ENCODE results near the gene RGS17.
"Not testable (repeated sequence)": the region's sequence is repeated elsewhere in the genome, so short reads cannot be mapped to it uniquely, and the experiment has no call there.

Gene RGS17

DNA sequence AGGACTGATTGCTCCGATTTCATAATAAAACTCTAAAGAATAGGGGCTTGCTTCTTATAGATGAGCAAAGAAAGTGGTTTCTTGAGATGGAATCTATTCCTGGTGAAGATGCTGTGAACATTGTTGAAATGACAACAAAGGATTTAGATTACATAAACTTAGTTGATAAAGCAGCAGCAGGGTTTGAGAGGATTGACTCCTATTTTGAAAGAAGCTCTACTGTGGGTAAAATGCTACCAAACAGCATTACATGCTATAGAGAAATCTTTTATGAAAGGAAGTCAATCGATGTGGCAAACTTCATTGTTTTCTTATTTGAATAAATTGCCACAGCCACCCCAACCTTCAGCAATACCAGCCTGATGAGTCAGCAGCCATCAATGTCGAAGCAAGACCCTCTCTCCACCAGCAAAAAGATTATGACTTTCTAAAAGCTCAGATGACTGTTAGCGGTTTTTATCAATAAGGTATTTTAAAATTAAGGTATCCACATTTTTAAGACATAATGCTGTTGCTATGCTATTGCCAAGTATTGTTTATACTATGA lies 115.9 kb downstream of the RGS17 start:
- no peak for DNase-seq (ENCODE audit: extremely low read depth, low read depth)
- no peak overlapping the region for H3K4me3 ChIP-seq (replicated peaks; ENCODE audit: low read depth, low read length)
- TF ChIP-seq CTCF (IDR thresholded peaks at IDR 0.05; ENCODE audit: low read depth, low read length, missing control alignments), result no peak

GRCh38 chr6:153013438-153013837 lies 117.6 kb downstream of the RGS17 start:
- DNase-seq (ENCODE audit: extremely low read depth, low read depth), result no peak
- TF ChIP-seq CTCF (IDR thresholded peaks at IDR 0.05; ENCODE audit: low read depth, low read length, missing control alignments), result no peak
- H3K4me3 ChIP-seq (replicated peaks; ENCODE audit: low read depth, low read length), result no peak overlapping the region

GRCh38 chr6:153012856-153013255 lies 118.2 kb downstream of the RGS17 start:
- H3K4me3 ChIP-seq (replicated peaks; ENCODE audit: low read depth, low read length), result no peak overlapping the region
- no peak for TF ChIP-seq CTCF (IDR thresholded peaks at IDR 0.05; ENCODE audit: low read depth, low read length, missing control alignments)
- no peak for DNase-seq (ENCODE audit: extremely low read depth, low read depth)

DNA sequence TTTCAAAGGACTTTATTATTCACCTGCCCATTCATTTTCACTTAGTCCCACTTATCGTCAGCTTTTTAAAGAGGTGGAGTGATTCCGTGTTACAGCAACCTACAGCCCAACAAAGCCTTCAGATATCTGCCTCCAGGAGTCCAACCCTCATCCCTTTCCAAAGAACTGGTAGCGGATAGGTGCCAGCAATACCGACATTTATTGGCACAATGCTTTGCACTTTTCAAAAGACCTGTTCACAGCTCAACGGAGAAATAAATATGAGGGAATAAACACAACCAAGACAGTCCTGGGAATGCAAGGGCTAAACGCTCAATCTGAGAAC lies 127.8 kb downstream of the RGS17 start:
- DNase-seq (ENCODE audit: extremely low read depth, low read depth), result no peak
- no peak for TF ChIP-seq CTCF (IDR thresholded peaks at IDR 0.05; ENCODE audit: low read depth, low read length, missing control alignments)

DNA sequence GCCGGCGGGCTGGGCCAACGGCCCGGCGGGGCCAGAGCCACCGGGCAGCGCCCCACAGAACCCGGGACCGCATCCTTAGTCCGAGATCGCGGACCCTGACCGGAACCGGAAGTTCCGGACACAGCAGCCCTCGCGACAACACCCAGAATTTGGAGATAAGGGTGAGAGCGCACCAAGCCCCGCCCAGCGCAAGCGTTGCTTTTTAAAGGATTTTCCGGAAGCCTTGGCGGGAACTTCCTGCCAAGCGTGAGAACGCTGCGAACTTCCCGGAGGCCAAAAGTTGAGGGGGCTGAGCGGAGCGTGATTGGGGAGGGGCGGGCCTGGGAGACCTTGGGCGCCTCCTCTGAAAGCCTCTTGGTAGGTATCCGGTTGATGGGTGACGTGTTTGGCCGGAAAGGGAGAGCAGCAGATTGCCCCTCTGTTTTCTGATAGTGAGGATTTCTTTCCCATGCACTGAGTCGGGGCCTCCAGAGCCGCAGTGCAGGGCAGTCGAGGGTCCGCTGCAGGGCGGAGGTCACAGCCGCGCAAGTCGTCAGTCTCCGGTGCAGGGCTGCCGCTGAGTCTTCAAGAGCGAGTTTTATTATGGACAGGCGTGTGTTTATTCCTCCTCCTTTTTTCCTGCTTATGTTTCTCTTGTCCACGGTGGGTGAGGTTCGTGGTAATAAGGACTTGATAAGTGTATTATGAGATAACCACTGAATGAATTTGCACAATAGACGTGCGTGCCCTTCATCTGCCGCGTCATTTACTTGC lies 128.3 kb downstream of the RGS17 start, which contains the start of gene MTRF1L:
TSS of gene MTRF1L (minus strand) at position 97 of the 753 bp plus-strand sequence. CDS start at position 73, 24 bp downstream.
- no peak for TF ChIP-seq CTCF (IDR thresholded peaks at IDR 0.05; ENCODE audit: low read depth, low read length, missing control alignments)
- H3K4me3 ChIP-seq (replicated peaks; ENCODE audit: low read depth, low read length), result peak within 1 kb of the TSS; percentile 70
- DNase-seq (ENCODE audit: extremely low read depth, low read depth), result peak; percentile 95

More for the DNA sequence above, 127.8 kb downstream of the RGS17 start:
- peak overlapping the region; percentile 70 for H3K4me3 ChIP-seq (replicated peaks; ENCODE audit: low read depth, low read length)

GRCh38 chr6:153001767-153002612 lies 129.1 kb downstream of the RGS17 start:
- TF ChIP-seq CTCF (IDR thresholded peaks at IDR 0.05; ENCODE audit: low read depth, low read length, missing control alignments), result no peak
- DNase-seq (ENCODE audit: extremely low read depth, low read depth), result no peak
- H3K4me3 ChIP-seq (replicated peaks; ENCODE audit: low read depth, low read length), result peak overlapping the region; percentile 70

GRCh38 chr6:153000790-153001189 lies 130.3 kb downstream of the RGS17 start:
- H3K4me3 ChIP-seq (replicated peaks; ENCODE audit: low read depth, low read length), result peak overlapping the region; percentile 70
- DNase-seq (ENCODE audit: extremely low read depth, low read depth), result not testable (repeated sequence)

All from HFF-Myc (cell line).